Fibroblast of the conjunctiva (primary cell): ENCODE data around the gene SRM.
"Not testable (repeated sequence)": the region's sequence is repeated elsewhere in the genome, so short reads cannot be mapped to it uniquely, and the experiment has no call there.

ENCODE experiments used
- DNase-seq: peaks from one replicate; pipeline ENCODE4 v3.0.0-alpha.2; 2010; ENCODE audit warnings: low read depth

The SRM gene

GRCh38 chr1:11064942-11065341 lies 5.1 kb upstream of the SRM start:
- no peak for DNase-seq

GRCh38 chr1:11063937-11064537 lies 4.2 kb upstream of the SRM start:
- not testable (repeated sequence) for DNase-seq

GRCh38 chr1:11062965-11063401 lies 3.2 kb upstream of the SRM start:
- DNase-seq: no peak

GRCh38 chr1:11061652-11062365 lies 2.0 kb upstream of the SRM start:
- no peak for DNase-seq

- no peak for DNase-seq
Observed at GRCh38 chr1:11059155-11059967, 457 bp downstream of the SRM start.

GRCh38 chr1:11058595-11059154 lies 1.1 kb downstream of the SRM start:
- no peak for DNase-seq

GRCh38 chr1:11058026-11058425 lies 1.8 kb downstream of the SRM start:
- DNase-seq: no peak

GRCh38 chr1:11057477-11057876 lies 2.3 kb downstream of the SRM start:
- DNase-seq: no peak

- no peak for DNase-seq
Observed at GRCh38 chr1:11056504-11056903, 3.3 kb downstream of the SRM start.

GRCh38 chr1:11055676-11056075 lies 4.1 kb downstream of the SRM start:
- DNase-seq: no peak

- DNase-seq: no peak
Observed at GRCh38 chr1:11054666-11055065, 5.2 kb downstream of the SRM start.

GRCh38 chr1:11054181-11054580 lies 5.6 kb downstream of the SRM start:
- no peak for DNase-seq

GRCh38 chr1:11053758-11054137 lies 6.1 kb downstream of the SRM start:
- DNase-seq: no peak

- no peak for DNase-seq
Observed at GRCh38 chr1:11052839-11053757, 6.7 kb downstream of the SRM start.

GRCh38 chr1:11051781-11052511 lies 7.9 kb downstream of the SRM start:
- DNase-seq: no peak

GRCh38 chr1:11051121-11051520 lies 8.7 kb downstream of the SRM start:
- not testable (repeated sequence) for DNase-seq

GRCh38 chr1:11046625-11047365 lies 13.0 kb downstream of the SRM start, which contains the start of gene MASP2:
TSS of gene MASP2 (minus strand) at chr1:11047239. CDS start at chr1:11047207, 32 bp downstream.
- DNase-seq: no peak

- no peak for DNase-seq
Observed at GRCh38 chr1:11046270-11046566, 13.6 kb downstream of the SRM start.

GRCh38 chr1:11045428-11046269 lies 14.2 kb downstream of the SRM start:
- DNase-seq: no peak
